Measurements from ENCODE around the gene LKAAEAR1.

DNA sequence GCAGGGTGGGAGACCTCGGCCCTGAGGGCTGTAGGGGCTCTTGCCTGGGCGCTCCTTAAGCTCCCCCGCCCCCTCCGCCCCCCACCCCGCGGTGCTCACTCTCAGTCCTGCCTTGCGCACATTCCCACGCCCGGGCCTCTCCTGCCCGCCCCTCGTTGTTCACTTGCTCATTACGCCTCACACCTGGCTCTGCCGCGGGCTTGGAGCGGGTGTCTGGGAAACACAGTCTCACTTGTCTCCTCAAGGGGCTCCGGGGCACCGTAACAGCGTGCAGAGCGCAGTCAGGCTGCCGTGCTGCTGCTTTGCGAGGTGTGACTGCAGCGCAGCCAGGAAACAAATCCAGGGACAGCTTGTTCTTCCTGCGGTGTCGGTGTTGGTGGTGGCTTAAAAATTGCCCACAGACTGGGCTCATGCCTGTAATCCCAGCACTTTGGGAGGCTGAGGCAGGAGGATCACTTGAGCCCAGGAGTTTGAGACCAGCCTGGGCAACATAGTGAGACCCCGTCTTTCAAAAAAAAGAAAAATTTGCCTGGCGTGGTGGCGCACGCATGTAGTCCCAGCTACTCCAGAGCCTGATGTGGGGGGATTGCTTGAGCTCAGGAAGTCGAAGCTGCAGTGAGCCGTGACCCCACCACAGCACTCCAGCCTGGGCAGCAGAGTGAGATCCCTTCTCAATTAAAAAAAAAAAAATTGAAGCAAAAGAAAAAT is 18.6 kb upstream of the LKAAEAR1 start:
- no peak for TF ChIP-seq MEF2D (tag; conservative IDR thresholded peaks at IDR 0.05; ENCODE audit: low read depth)
- TF ChIP-seq ZBTB33 (CRISPR knock-in tag; IDR thresholded peaks at IDR 0.05) = no peak
- TF ChIP-seq ZBTB26 (CRISPR knock-in tag; IDR thresholded peaks at IDR 0.05) = no peak

All from K562 (cell line).